ENCODE data around the gene LYZ.

GRCh38 chr12:69360348-69360672 lies 12.1 kb downstream of the LYZ start:
- TF ChIP-seq POLR2A (IDR thresholded peaks at IDR 0.05) (no peak), CTCF (IDR thresholded peaks at IDR 0.05) (no peak), POLR2AphosphoS5 (IDR thresholded peaks at IDR 0.05) (no peak)
